ENCODE results near the gene POLN. TPM values are rescaled to one million over a fixed set of nuclear protein-coding genes. Genes with fewer than 3 reads are reported as not detected.

Gene POLN
- total RNA-seq, 2 experiments from 2014 or later: 4.0 to 4.4 TPM

GRCh38 chr4:2051086-2051485 is 190.8 kb downstream of the POLN start:
- no peak for TF ChIP-seq EZH2phosphoT487 (IDR thresholded peaks at IDR 0.05; ENCODE audit: borderline replicate concordance, low read depth, low read length)
- TF ChIP-seq CTCF (conservative IDR thresholded peaks at IDR 0.05; ENCODE audit: low read length): no peak
- H3K79me2 ChIP-seq (ENCODE audit: insufficient read depth, low read depth, low read length): no peaks in the 10 kb centered on the region
- no peaks in the 10 kb centered on the region for H3K36me3 ChIP-seq (ENCODE audit: insufficient read depth, low read length)
- no peak overlapping the region for H3K4me3 ChIP-seq (ENCODE audit: low read depth, low read length, poor library complexity, severe bottlenecking)
- no peak for DNase-seq (ENCODE audit: low spot score)
- POLR2A ChIA-PET: interaction anchor here (1.2 kb wide), 1 partner anchor 9 kb away, joined by 3 read pairs; no protein-coding TSS in a partner anchor
- intact Hi-C loops (cut with micrococcal nuclease; ENCODE audit: unreplicated experiment): no loop called here
- no peaks in the 10 kb centered on the region for H3K4me1 ChIP-seq (ENCODE audit: insufficient read depth, low read length, poor library complexity, severe bottlenecking)
- no peak overlapping the region for H3K27ac ChIP-seq (ENCODE audit: low read depth, low read length, poor library complexity, severe bottlenecking)
- no peaks in the 10 kb centered on the region for H3K9me2 ChIP-seq (ENCODE audit: insufficient read depth, low read length)
- no peak overlapping the region for H2AFZ ChIP-seq (ENCODE audit: low read length)
- H3K9me3 ChIP-seq (ENCODE audit: low read length): no peaks in the 10 kb centered on the region
- H3K4me2 ChIP-seq (ENCODE audit: low read length): no peak overlapping the region
- CTCF ChIA-PET (ENCODE audit: unreplicated experiment): no interaction called here
- no peaks in the 10 kb centered on the region for H4K20me1 ChIP-seq (ENCODE audit: insufficient read depth, low read length)
- no TSS peak for BruUV-seq (replicated peaks)

- no peaks in the 10 kb centered on the region for H3K9me3 ChIP-seq (ENCODE audit: low read length)
- no peak overlapping the region for H3K4me3 ChIP-seq (ENCODE audit: low read depth, low read length, poor library complexity, severe bottlenecking)
- no peak for TF ChIP-seq EZH2phosphoT487 (IDR thresholded peaks at IDR 0.05; ENCODE audit: borderline replicate concordance, low read depth, low read length)
- TF ChIP-seq CTCF (conservative IDR thresholded peaks at IDR 0.05; ENCODE audit: low read length): no peak
- no TSS peak for BruUV-seq (replicated peaks)
- ChIA-PET POLR2A (interaction anchor here (0.6 kb wide), 2 partner anchors 103 to 357 kb away, joined by 3 to 4 read pairs; no protein-coding TSS in a partner anchor), CTCF (ENCODE audit: unreplicated experiment) (no interaction called here)
- no peaks in the 10 kb centered on the region for H3K4me1 ChIP-seq (ENCODE audit: insufficient read depth, low read length, poor library complexity, severe bottlenecking)
- DNase-seq (ENCODE audit: low spot score): no peak
- intact Hi-C loops (cut with micrococcal nuclease; ENCODE audit: unreplicated experiment): no loop called here
- no peaks in the 10 kb centered on the region for H3K9me2 ChIP-seq (ENCODE audit: insufficient read depth, low read length)
- H3K27ac ChIP-seq (ENCODE audit: low read depth, low read length, poor library complexity, severe bottlenecking): no peak overlapping the region
- no peaks in the 10 kb centered on the region for H3K36me3 ChIP-seq (ENCODE audit: insufficient read depth, low read length)
- no peaks in the 10 kb centered on the region for H4K20me1 ChIP-seq (ENCODE audit: insufficient read depth, low read length)
- H3K79me2 ChIP-seq (ENCODE audit: insufficient read depth, low read depth, low read length): no peaks in the 10 kb centered on the region
- H3K4me2 ChIP-seq (ENCODE audit: low read length): no peak overlapping the region
- no peak overlapping the region for H2AFZ ChIP-seq (ENCODE audit: low read length)
Observed at GRCh38 chr4:2049811-2050210, 192.1 kb downstream of the POLN start.

GRCh38 chr4:2049381-2049780 is 192.5 kb downstream of the POLN start:
- Histone ChIP-seq H3K9me2 (ENCODE audit: insufficient read depth, low read length) (no peaks in the 10 kb centered on the region), H3K4me1 (ENCODE audit: insufficient read depth, low read length, poor library complexity, severe bottlenecking) (no peaks in the 10 kb centered on the region), H3K36me3 (ENCODE audit: insufficient read depth, low read length) (no peaks in the 10 kb centered on the region), H2AFZ (ENCODE audit: low read length) (no peak overlapping the region), H3K4me3 (ENCODE audit: low read depth, low read length, poor library complexity, severe bottlenecking) (no peak overlapping the region), H3K9me3 (ENCODE audit: low read length) (no peaks in the 10 kb centered on the region), H4K20me1 (ENCODE audit: insufficient read depth, low read length) (no peaks in the 10 kb centered on the region), H3K4me2 (ENCODE audit: low read length) (no peak overlapping the region), H3K27ac (ENCODE audit: low read depth, low read length, poor library complexity, severe bottlenecking) (no peak overlapping the region), H3K79me2 (ENCODE audit: insufficient read depth, low read depth, low read length) (no peaks in the 10 kb centered on the region)
- intact Hi-C loops (cut with micrococcal nuclease; ENCODE audit: unreplicated experiment): no loop called here
- ChIA-PET POLR2A (interaction anchor here (0.6 kb wide), 1 partner anchor 103 kb away, joined by 3 read pairs; no protein-coding TSS in a partner anchor), CTCF (ENCODE audit: unreplicated experiment) (no interaction called here)
- no peak for DNase-seq (ENCODE audit: low spot score)
- BruUV-seq (replicated peaks): no TSS peak
- no peak for TF ChIP-seq EZH2phosphoT487 (IDR thresholded peaks at IDR 0.05; ENCODE audit: borderline replicate concordance, low read depth, low read length)
- no peak for TF ChIP-seq CTCF (conservative IDR thresholded peaks at IDR 0.05; ENCODE audit: low read length)

Measured in OCI-LY7 (cell line).